WTC11 (cell line): ENCODE data around the gene COL25A1. TPM values are rescaled to one million over a fixed set of nuclear protein-coding genes. Genes with fewer than 3 reads are reported as not detected.
A peak's percentile ranks its signal among the peaks of the same experiment; 100 is the strongest.

Source experiments
- ATAC-seq: fragments of 200-7000 bp; cut with Tn5 transposase; 2 replicates; pipeline ENCODE4 v1.10.0; 2021; ENCODE audit warnings: mild to moderate bottlenecking, moderate library complexity
- CTCF ChIA-PET: fragments of 300-600 bp; sonication (Branson Sonifier 250); formaldehyde crosslinking; loops from one replicate; lab custom pipeline; 2021; ENCODE audit warnings: antibody characterized with exemption; lab: Charles Lee
- POLR2A ChIA-PET: fragments of 350-600 bp; sonication (Branson Sonifier 250); formaldehyde crosslinking; loops from one replicate; lab custom pipeline; 2021; ENCODE audit warnings: antibody characterized with exemption; lab: Charles Lee
- DNase-seq: peaks from one replicate; pipeline ENCODE4 v3.0.0; 2021; ENCODE audit warnings: low spot score
- H3K27ac Mint-ChIP-seq: 2 replicates; pipeline ENCODE4 v1.8.0; 2021; ENCODE audit warnings: mixed read lengths
- H3K27me3 Mint-ChIP-seq: 2 replicates; pipeline ENCODE4 v1.8.0; 2021; ENCODE audit warnings: low read depth, mild to moderate bottlenecking, moderate library complexity, mixed read lengths
- H3K36me3 Mint-ChIP-seq: 2 replicates; pipeline ENCODE4 v1.8.0; 2021; ENCODE audit warnings: mixed read lengths
- H3K4me1 Mint-ChIP-seq: 2 replicates; pipeline ENCODE4 v1.8.0; 2022; ENCODE audit warnings: mixed read lengths
- H3K4me3 Mint-ChIP-seq: 2 replicates; pipeline ENCODE4 v1.8.0; 2021; ENCODE audit warnings: mild to moderate bottlenecking, moderate library complexity, mixed read lengths
- H3K9me3 Mint-ChIP-seq: 2 replicates; pipeline ENCODE4 v1.8.0; 2021; ENCODE audit warnings: mixed read lengths
- AR ChIP-seq: fragments of 250-450 bp; sonication (Bioruptor Pico); IDR thresholded peaks from 2 replicates; pipeline ENCODE4 v1.9.0; 2021; ENCODE audit warnings: mild to moderate bottlenecking
- CDX4 ChIP-seq: fragments of 250-450 bp; sonication (Bioruptor Pico); IDR thresholded peaks from 2 replicates; pipeline ENCODE4 v1.9.0; 2021; ENCODE audit warnings: moderate library complexity, mild to moderate bottlenecking, inconsistent platforms, borderline replicate concordance
- E2F5 ChIP-seq: sonication (generic); formaldehyde crosslinking; IDR thresholded peaks from 2 replicates; pipeline ENCODE4 v1.8.1; 2022; ENCODE audit warnings: mild to moderate bottlenecking, moderate library complexity, missing genetic modification reagents
- ELF4 ChIP-seq: sonication (generic); formaldehyde crosslinking; IDR thresholded peaks from 2 replicates; pipeline ENCODE4 v1.8.1; 2022; ENCODE audit warnings: low read depth, mild to moderate bottlenecking, moderate library complexity, missing genetic modification reagents
- EMX1 ChIP-seq: fragments of 250-450 bp; sonication (Bioruptor Pico); IDR thresholded peaks from 2 replicates; pipeline ENCODE4 v1.8.0; 2021; ENCODE audit warnings: mild to moderate bottlenecking
- FOXJ3 ChIP-seq: sonication (generic); formaldehyde crosslinking; IDR thresholded peaks from 2 replicates; pipeline ENCODE4 v1.9.0; 2021; ENCODE audit warnings: missing genetic modification reagents, mild to moderate bottlenecking, borderline replicate concordance
- MXD4 ChIP-seq: fragments of 250-450 bp; sonication (Bioruptor Pico); IDR thresholded peaks from 2 replicates; pipeline ENCODE4 v1.8.0; 2021; ENCODE audit warnings: mild to moderate bottlenecking, moderate library complexity, borderline replicate concordance
- PREB ChIP-seq: sonication (generic); formaldehyde crosslinking; IDR thresholded peaks from 2 replicates; pipeline ENCODE4 v1.8.1; 2022; ENCODE audit warnings: mild to moderate bottlenecking, missing genetic modification reagents, moderate library complexity, borderline replicate concordance
- RELA ChIP-seq: sonication (generic); formaldehyde crosslinking; IDR thresholded peaks from 2 replicates; pipeline ENCODE4 v1.8.1; 2022; ENCODE audit warnings: missing genetic modification reagents, mild to moderate bottlenecking, borderline replicate concordance
- SMAD3 ChIP-seq: sonication (generic); formaldehyde crosslinking; IDR thresholded peaks from 2 replicates; pipeline ENCODE4 v1.8.0; 2022; ENCODE audit warnings: missing genetic modification reagents, mild to moderate bottlenecking, borderline replicate concordance
- SMAD4 ChIP-seq: sonication (generic); formaldehyde crosslinking; IDR thresholded peaks from 2 replicates; pipeline ENCODE4 v1.8.0; 2022; ENCODE audit warnings: mild to moderate bottlenecking, missing genetic modification reagents
- SP1 ChIP-seq: sonication (generic); formaldehyde crosslinking; conservative IDR thresholded peaks from 2 replicates; pipeline ENCODE4 v1.8.1; 2022; ENCODE audit warnings: missing genetic modification reagents
- TP53 ChIP-seq: sonication (generic); formaldehyde crosslinking; IDR thresholded peaks from 2 replicates; pipeline ENCODE4 v1.8.1; 2023; ENCODE audit warnings: mild to moderate bottlenecking, missing genetic modification reagents
- ZBTB21 ChIP-seq: sonication (generic); formaldehyde crosslinking; IDR thresholded peaks from 2 replicates; pipeline ENCODE4 v1.8.1; 2023; ENCODE audit warnings: mild to moderate bottlenecking, missing genetic modification reagents, borderline replicate concordance
- ZNF121 ChIP-seq: sonication (generic); formaldehyde crosslinking; IDR thresholded peaks from 2 replicates; pipeline ENCODE4 v1.8.0; 2023; ENCODE audit warnings: missing genetic modification reagents
- ZNF219 ChIP-seq: sonication (generic); formaldehyde crosslinking; IDR thresholded peaks from 2 replicates; pipeline ENCODE4 v1.8.0; 2023; ENCODE audit warnings: missing genetic modification reagents, mild to moderate bottlenecking, borderline replicate concordance
- ZNF263 ChIP-seq: sonication (generic); formaldehyde crosslinking; IDR thresholded peaks from 2 replicates; pipeline ENCODE4 v1.8.1; 2022; ENCODE audit warnings: low read depth, mild to moderate bottlenecking, moderate library complexity, missing genetic modification reagents
- total RNA-seq: library from RNA; stranded (reverse); gene quantifications from 3 replicates; pipeline ENCODE4 v1.2.3, GENCODE V29; 2021
- TF ChIP-seq, protein P1 (sequence below): sonication (generic); formaldehyde crosslinking; IDR thresholded peaks from 2 replicates; pipeline ENCODE4 v1.8.0; 2022; ENCODE audit warnings: missing genetic modification reagents
- TF ChIP-seq, protein P2 (sequence below): sonication (generic); formaldehyde crosslinking; IDR thresholded peaks from 2 replicates; pipeline ENCODE4 v1.8.0; 2023; ENCODE audit warnings: mild to moderate bottlenecking, missing genetic modification reagents
- TF ChIP-seq, protein P3 (sequence below): fragments of 200-600 bp; IDR thresholded peaks from 2 replicates; pipeline ENCODE4 v1.8.0; 2022; ENCODE audit warnings: antibody characterized with exemption

COL25A1 gene
- total RNA-seq, 1 experiment from 2014 or later, result 6.6 TPM

DNA sequence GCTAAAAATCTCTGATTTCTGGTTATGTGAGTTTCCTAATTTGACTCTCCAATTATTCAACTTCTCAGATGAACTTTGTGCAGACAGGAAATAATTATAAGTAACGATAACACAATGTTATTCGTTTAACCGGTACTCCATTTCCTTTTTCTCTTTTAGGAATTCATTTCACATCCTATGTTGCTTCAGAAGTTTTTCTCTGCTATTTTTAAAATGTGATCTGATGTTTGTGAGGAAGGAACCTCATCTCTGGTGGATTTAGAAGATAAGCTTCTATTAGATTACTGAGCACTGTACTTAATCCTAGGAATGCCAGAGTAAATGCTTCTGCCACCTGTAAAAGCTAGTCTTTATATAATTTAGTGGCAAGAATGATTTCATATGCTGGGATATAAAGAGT, 423.7 kb downstream of the COL25A1 start (continued):
- TF ChIP-seq RELA (no peak), SMAD4 (CRISPR knock-in tag) (no peak), SMAD3 (no peak), ELF4 (CRISPR knock-in tag) (no peak)
- TF ChIP-seq, protein P1, sequence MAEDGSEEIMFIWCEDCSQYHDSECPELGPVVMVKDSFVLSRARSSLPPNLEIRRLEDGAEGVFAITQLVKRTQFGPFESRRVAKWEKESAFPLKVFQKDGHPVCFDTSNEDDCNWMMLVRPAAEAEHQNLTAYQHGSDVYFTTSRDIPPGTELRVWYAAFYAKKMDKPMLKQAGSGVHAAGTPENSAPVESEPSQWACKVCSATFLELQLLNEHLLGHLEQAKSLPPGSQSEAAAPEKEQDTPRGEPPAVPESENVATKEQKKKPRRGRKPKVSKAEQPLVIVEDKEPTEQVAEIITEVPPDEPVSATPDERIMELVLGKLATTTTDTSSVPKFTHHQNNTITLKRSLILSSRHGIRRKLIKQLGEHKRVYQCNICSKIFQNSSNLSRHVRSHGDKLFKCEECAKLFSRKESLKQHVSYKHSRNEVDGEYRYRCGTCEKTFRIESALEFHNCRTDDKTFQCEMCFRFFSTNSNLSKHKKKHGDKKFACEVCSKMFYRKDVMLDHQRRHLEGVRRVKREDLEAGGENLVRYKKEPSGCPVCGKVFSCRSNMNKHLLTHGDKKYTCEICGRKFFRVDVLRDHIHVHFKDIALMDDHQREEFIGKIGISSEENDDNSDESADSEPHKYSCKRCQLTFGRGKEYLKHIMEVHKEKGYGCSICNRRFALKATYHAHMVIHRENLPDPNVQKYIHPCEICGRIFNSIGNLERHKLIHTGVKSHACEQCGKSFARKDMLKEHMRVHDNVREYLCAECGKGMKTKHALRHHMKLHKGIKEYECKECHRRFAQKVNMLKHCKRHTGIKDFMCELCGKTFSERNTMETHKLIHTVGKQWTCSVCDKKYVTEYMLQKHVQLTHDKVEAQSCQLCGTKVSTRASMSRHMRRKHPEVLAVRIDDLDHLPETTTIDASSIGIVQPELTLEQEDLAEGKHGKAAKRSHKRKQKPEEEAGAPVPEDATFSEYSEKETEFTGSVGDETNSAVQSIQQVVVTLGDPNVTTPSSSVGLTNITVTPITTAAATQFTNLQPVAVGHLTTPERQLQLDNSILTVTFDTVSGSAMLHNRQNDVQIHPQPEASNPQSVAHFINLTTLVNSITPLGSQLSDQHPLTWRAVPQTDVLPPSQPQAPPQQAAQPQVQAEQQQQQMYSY, result no peak

DNA sequence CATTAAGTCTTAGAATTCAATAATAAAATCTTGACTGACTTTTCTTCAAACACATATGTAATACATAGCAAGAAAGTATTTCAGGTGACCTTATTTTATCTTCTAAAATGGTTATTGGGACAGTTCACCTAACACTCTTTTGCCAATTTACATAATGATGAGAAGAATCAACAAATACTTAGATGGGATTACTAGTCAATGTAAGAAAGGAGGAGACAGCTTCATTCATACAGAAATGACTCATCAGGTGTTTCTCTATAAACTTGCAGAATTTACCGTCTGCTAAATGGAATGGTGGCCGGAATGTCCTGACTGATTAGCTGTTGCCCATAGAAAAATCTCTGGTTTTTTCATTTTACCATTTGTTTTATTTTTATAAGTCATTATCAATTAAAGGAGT, 424.6 kb downstream of the COL25A1 start:
- TF ChIP-seq, protein P2, sequence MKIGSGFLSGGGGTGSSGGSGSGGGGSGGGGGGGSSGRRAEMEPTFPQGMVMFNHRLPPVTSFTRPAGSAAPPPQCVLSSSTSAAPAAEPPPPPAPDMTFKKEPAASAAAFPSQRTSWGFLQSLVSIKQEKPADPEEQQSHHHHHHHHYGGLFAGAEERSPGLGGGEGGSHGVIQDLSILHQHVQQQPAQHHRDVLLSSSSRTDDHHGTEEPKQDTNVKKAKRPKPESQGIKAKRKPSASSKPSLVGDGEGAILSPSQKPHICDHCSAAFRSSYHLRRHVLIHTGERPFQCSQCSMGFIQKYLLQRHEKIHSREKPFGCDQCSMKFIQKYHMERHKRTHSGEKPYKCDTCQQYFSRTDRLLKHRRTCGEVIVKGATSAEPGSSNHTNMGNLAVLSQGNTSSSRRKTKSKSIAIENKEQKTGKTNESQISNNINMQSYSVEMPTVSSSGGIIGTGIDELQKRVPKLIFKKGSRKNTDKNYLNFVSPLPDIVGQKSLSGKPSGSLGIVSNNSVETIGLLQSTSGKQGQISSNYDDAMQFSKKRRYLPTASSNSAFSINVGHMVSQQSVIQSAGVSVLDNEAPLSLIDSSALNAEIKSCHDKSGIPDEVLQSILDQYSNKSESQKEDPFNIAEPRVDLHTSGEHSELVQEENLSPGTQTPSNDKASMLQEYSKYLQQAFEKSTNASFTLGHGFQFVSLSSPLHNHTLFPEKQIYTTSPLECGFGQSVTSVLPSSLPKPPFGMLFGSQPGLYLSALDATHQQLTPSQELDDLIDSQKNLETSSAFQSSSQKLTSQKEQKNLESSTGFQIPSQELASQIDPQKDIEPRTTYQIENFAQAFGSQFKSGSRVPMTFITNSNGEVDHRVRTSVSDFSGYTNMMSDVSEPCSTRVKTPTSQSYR (CRISPR knock-in tag), result no peak
- TF ChIP-seq EMX1 (CRISPR knock-in tag) (no peak), ZNF219 (no peak), ZBTB21 (no peak), MXD4 (CRISPR knock-in tag) (no peak), ZNF121 (CRISPR knock-in tag) (no peak), CDX4 (CRISPR knock-in tag) (no peak), TP53 (CRISPR knock-in tag) (no peak), SP1 (no peak)
- no peaks in the 10 kb centered on the region; the same call in 1 of the 2 replicates for H3K27me3 Mint-ChIP-seq
- ChIA-PET POLR2A (no interaction called here), CTCF (no interaction called here)
- no peaks in the 10 kb centered on the region for H3K36me3 Mint-ChIP-seq
- peak overlapping the region; percentile 24 for H3K4me3 Mint-ChIP-seq
- H3K4me1 Mint-ChIP-seq, result peaks cover 73% of the 10 kb centered on the region
- H3K27ac Mint-ChIP-seq, result peak overlapping the region; percentile 78
- peak; percentile 78 for ATAC-seq
- DNase-seq, result no peak
- H3K9me3 Mint-ChIP-seq, result no peaks in the 10 kb centered on the region

DNA sequence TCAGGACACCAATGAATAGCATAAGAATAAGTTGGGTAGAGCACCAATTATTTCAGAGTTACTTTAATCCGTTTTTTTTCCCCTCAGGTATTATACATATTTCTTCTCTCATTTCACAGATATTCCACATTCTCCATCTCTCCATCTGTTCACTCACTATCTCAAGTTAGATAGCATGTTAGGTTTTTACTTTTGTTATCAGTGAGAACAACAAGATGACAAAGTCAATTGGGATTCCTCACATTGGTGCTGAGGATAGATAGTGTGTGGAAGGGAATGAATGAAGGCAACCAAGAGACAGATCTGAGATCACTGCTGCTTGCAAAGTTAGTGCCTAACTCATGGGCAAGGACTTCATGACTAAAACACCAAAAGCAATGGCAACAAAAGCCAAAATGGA, 427.7 kb downstream of the COL25A1 start:
- no peak for TF ChIP-seq FOXJ3 (CRISPR knock-in tag)
- no peak for TF ChIP-seq ZNF263
- no peak for TF ChIP-seq AR (CRISPR knock-in tag)
- TF ChIP-seq E2F5 (CRISPR knock-in tag), result no peak
- TF ChIP-seq, protein P3, sequence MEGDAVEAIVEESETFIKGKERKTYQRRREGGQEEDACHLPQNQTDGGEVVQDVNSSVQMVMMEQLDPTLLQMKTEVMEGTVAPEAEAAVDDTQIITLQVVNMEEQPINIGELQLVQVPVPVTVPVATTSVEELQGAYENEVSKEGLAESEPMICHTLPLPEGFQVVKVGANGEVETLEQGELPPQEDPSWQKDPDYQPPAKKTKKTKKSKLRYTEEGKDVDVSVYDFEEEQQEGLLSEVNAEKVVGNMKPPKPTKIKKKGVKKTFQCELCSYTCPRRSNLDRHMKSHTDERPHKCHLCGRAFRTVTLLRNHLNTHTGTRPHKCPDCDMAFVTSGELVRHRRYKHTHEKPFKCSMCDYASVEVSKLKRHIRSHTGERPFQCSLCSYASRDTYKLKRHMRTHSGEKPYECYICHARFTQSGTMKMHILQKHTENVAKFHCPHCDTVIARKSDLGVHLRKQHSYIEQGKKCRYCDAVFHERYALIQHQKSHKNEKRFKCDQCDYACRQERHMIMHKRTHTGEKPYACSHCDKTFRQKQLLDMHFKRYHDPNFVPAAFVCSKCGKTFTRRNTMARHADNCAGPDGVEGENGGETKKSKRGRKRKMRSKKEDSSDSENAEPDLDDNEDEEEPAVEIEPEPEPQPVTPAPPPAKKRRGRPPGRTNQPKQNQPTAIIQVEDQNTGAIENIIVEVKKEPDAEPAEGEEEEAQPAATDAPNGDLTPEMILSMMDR, result no peak
- no peak for TF ChIP-seq PREB
- Mint-ChIP-seq H3K27ac (no peak overlapping the region), H3K4me1 (peaks cover 54% of the 10 kb centered on the region), H3K27me3 (no peaks in the 10 kb centered on the region; the same call in 1 of the 2 replicates), H3K4me3 (no peak overlapping the region), H3K9me3 (no peaks in the 10 kb centered on the region), H3K36me3 (no peaks in the 10 kb centered on the region)
- DNase-seq, result no peak
- POLR2A ChIA-PET, result no interaction called here
- ATAC-seq, result no peak
- CTCF ChIA-PET, result no interaction called here
